Stomach (tissue), 9 donors: ENCODE measurements around the gene CMTR1. TPM values are rescaled to one million over a fixed set of nuclear protein-coding genes. Genes with fewer than 3 reads are reported as not detected.

ENCODE experiments used
- DNase-seq, 2 donors: peaks; one replicate each; pipeline versions ENCODE4 v3.0.0 to v3.0.0-alpha.2; 2013 to 2019
- H3K27ac ChIP-seq, 5 donors: fragments of 200-600 bp in 4 of 5; sonication (generic) in 4 of 5; one replicate each; pipeline ENCODE4 v1.5.1; 2013 to 2019; ENCODE audit warnings: mild to moderate bottlenecking in 1 of 5, moderate library complexity in 1 of 5
- H3K27me3 ChIP-seq, 3 donors: fragments of 200-600 bp; sonication (generic); one replicate each; pipeline ENCODE4 v1.5.1; 2017 to 2019; ENCODE audit warnings: mixed run types in 1 of 3
- H3K36me3 ChIP-seq, 4 donors: fragments of 200-600 bp; sonication (generic); 1 replicate in 3 of 4; 2 replicates in 1 of 4; pipeline ENCODE4 v1.5.1; 2016 to 2019
- H3K4me1 ChIP-seq, 4 donors: fragments of 200-600 bp; sonication (generic); one replicate each; pipeline ENCODE4 v1.5.1; 2016 to 2019
- H3K4me3 ChIP-seq, 4 donors: fragments of 200-600 bp; sonication (generic) in 3 of 4; one replicate each; pipeline ENCODE4 v1.5.1; 2016 to 2019; ENCODE audit warnings: mild to moderate bottlenecking in 1 of 4
- H3K9me3 ChIP-seq, 4 donors: fragments of 200-600 bp; sonication (generic); one replicate each; pipeline ENCODE4 v1.5.1; 2016 to 2019
- CTCF ChIP-seq, 7 experiments: fragments of 450-650 bp in 4 of 7; fragments of 200-600 bp in 3 of 7; sonication (generic) in 3 of 7; IDR thresholded peaks; one replicate each; pipeline ENCODE4 v1.5.1; 2016 to 2019; ENCODE audit warnings: antibody characterized with exemption in 7 of 7, control low read depth in 2 of 7, mild to moderate bottlenecking in 1 of 7
- EP300 ChIP-seq: sonication (generic); formaldehyde crosslinking; IDR thresholded peaks from one replicate; pipeline ENCODE4 v1.6.1; 2017; ENCODE audit warnings: antibody characterized with exemption
- POLR2A ChIP-seq, 4 donors: fragments of 450-650 bp; IDR thresholded peaks; one replicate each; pipeline ENCODE4 v1.6.1; 2016; ENCODE audit warnings: antibody characterized with exemption in 4 of 4, control low read depth in 2 of 4, mild to moderate bottlenecking in 1 of 4, moderate library complexity in 1 of 4
- POLR2AphosphoS5 ChIP-seq, 3 donors: sonication (generic); formaldehyde crosslinking; IDR thresholded peaks; one replicate each; pipeline ENCODE4 v1.6.1; 2016; ENCODE audit warnings: antibody characterized with exemption in 3 of 3
- WGBS, 5 donors: extraction: QIAGEN DNeasy Blood & Tissue Kit in 3 of 5; methylation state at CpG; one replicate each; pipeline versions ENCODE4 v1.1.5 to v1.1.7; 2013 to 2018; 5-methylcytosine and 5-hydroxymethylcytosine counted together
- intact Hi-C: fragments of 100-400 bp; cut with DNase I; formaldehyde crosslinking; loops from one replicate; pipeline ENCODE4 v1.15.1; 2023; ENCODE audit warnings: low total_unique reads
- polyA plus RNA-seq, 3 donors: library from polyadenylated mRNA; stranded (reverse); fragments of 200-250 nt; gene quantifications; one replicate each; pipeline ENCODE4 v1.2.3, GENCODE V29; 2013
- total RNA-seq, 5 donors: library from RNA; depleted of rRNA; stranded (reverse); fragments of >200 nt; gene quantifications; one replicate each; pipeline versions ENCODE4 v1.1.0 to v1.2.3, GENCODE V29; 2014 to 2016
- donor health status: healthy with polysubstance abuse.
- donor health status: Bipolar disorder and iron deficiency.
- donor health status: healthy.

CMTR1 gene
- total and polyA plus RNA-seq, 8 donors: 6.3 to 145 (median 24.5) TPM

DNA sequence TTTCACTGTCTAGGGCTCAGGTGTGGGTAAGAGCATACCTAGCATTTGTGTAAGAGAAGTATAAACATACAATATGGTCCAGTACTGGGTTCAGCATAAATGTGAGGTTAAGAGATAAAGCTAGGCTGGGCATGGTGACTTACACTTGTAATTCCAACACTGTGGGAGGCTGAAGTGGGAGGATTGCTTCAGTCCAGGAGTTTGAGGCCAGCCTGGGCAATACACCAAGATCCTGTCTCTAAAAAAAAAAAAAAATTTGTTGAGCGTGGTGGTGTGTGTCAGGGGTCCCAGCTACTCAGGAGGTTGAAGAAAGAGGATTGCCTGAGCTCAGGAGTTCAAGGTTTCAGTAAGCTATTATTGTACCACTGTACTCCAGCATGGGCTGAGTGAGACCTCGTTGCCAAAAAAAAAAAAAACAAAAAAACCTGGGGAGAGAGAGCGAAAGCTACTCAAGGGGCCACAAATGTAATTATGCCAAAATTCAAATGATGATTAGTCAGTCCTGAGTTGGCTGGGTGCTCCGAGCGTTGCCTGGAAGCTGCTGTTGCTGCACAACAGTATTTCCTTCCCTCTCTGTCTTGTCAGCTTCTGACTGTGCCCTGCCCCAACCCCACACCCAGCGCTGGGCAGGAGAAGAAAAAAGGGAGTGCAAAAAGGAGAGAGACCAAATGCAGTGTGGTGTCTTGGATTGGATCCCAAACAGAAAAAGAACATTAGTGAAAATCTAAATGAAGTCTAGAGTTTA lies 24.0 kb downstream of the CMTR1 start:
- Histone ChIP-seq H3K4me3 (no peak overlapping the region), H3K27ac (no peak overlapping the region), H3K9me3 (no peaks in the 10 kb centered on the region), H3K4me1 (peaks cover 0 to 17% (median 0%) of the 10 kb centered on the region in 4 donors), H3K27me3 (no peaks in the 10 kb centered on the region), H3K36me3 (peaks cover 34 to 100% (median 98%) of the 10 kb centered on the region in 4 donors)
- intact Hi-C loops: no loop called here
- TF ChIP-seq EP300 (no peak), POLR2AphosphoS5 (IDR thresholded peaks at IDR 0.05) (no peak), POLR2A (IDR thresholded peaks at IDR 0.05) (no peak), CTCF (IDR thresholded peaks at IDR 0.05) (no peak)
- peak in 1 of 2 donors; percentile 36 for DNase-seq
- 61 to 91% (median 76%) methylated on average over 6 of the region's 6 CpGs for WGBS, 5 donors

GRCh38 chr6:37459981-37460800 lies 27.2 kb downstream of the CMTR1 start:
- Histone ChIP-seq H3K36me3 (peaks cover 42 to 98% (median 97%) of the 10 kb centered on the region in 4 donors), H3K27ac (no peak overlapping the region), H3K4me1 (peaks cover 0 to 17% (median 0%) of the 10 kb centered on the region in 4 donors), H3K4me3 (no peak overlapping the region), H3K27me3 (no peaks in the 10 kb centered on the region), H3K9me3 (no peaks in the 10 kb centered on the region)
- intact Hi-C loops: no loop called here
- no peak for TF ChIP-seq POLR2A (IDR thresholded peaks at IDR 0.05)
- no peak for TF ChIP-seq EP300
- TF ChIP-seq CTCF (IDR thresholded peaks at IDR 0.05): no peak
- TF ChIP-seq POLR2AphosphoS5 (IDR thresholded peaks at IDR 0.05): no peak
- 89 to 97% (median 94%) methylated on average over 5 of the region's 5 CpGs for WGBS, 5 donors
- peak in 1 of 2 donors; percentile 45 for DNase-seq

DNA sequence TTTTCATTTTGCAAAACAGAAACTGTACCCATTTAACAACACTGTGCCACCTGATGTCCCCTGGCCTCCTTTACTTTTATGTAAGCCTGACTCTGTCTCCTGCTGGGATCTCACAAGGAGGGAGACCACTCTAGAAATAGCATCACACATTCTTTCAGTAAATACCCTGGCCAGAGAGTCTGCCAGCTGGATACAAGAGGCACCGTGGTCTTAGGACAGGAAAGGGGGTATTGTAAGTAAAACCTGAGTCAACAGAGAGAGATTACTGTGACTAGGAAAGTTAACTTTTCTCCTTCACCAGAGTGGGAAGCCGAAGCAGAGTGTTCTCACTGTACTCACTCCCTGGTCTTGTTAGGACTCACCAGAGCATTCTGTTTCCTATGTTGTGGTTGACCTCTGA lies 27.8 kb downstream of the CMTR1 start:
- 62 to 76% (median 72%) methylated on average over 2 of the region's 2 CpGs for WGBS, 5 donors
- H3K27me3 ChIP-seq: no peaks in the 10 kb centered on the region
- peaks cover 42 to 98% (median 93%) of the 10 kb centered on the region in 4 donors for H3K36me3 ChIP-seq
- DNase-seq: no peak
- no peak overlapping the region for H3K4me3 ChIP-seq
- intact Hi-C loops: no loop called here
- no peak overlapping the region for H3K27ac ChIP-seq
- no peak for TF ChIP-seq POLR2AphosphoS5 (IDR thresholded peaks at IDR 0.05)
- no peak for TF ChIP-seq POLR2A (IDR thresholded peaks at IDR 0.05)
- TF ChIP-seq EP300: no peak
- TF ChIP-seq CTCF (IDR thresholded peaks at IDR 0.05): no peak
- no peaks in the 10 kb centered on the region for H3K9me3 ChIP-seq
- H3K4me1 ChIP-seq: peaks cover 0 to 16% (median 0%) of the 10 kb centered on the region in 4 donors

- Histone ChIP-seq H3K4me3 (no peak overlapping the region), H3K27ac (no peak overlapping the region), H3K9me3 (peaks cover 0 to 18% (median 0%) of the 10 kb centered on the region in 4 donors), H3K27me3 (no peaks in the 10 kb centered on the region), H3K4me1 (no peaks in the 10 kb centered on the region), H3K36me3 (peaks cover 41 to 100% (median 85%) of the 10 kb centered on the region in 4 donors)
- DNase-seq: no peak
- intact Hi-C loops: no loop called here
- no peak for TF ChIP-seq POLR2AphosphoS5 (IDR thresholded peaks at IDR 0.05)
- TF ChIP-seq EP300: no peak
- TF ChIP-seq POLR2A (IDR thresholded peaks at IDR 0.05): no peak
- no peak for TF ChIP-seq CTCF (IDR thresholded peaks at IDR 0.05)
These were observed 30.1 kb downstream of the CMTR1 start for GRCh38 chr6:37463110-37463509.
